Uterus (tissue), 4 donors: ENCODE results near the gene PLSCR4. TPM values are rescaled to one million over a fixed set of nuclear protein-coding genes. Genes with fewer than 3 reads are reported as not detected.

Experiments
- DNase-seq, 2 donors: peaks; one replicate each; pipeline ENCODE4 v3.0.0-alpha.2; 2019 to 2020
- H3K27ac ChIP-seq, 2 donors: fragments of 200-600 bp; sonication (generic); 1 replicate in 1 of 2; 2 replicates in 1 of 2; pipeline ENCODE4 v1.5.1; 2016 to 2018
- H3K27me3 ChIP-seq, 2 donors: fragments of 200-600 bp; sonication (generic); one replicate each; pipeline ENCODE4 v1.5.1; 2018 to 2019; ENCODE audit warnings: control low read depth in 1 of 2
- H3K36me3 ChIP-seq, 2 donors: fragments of 200-600 bp; sonication (generic); one replicate each; pipeline ENCODE4 v1.5.1; 2019; ENCODE audit warnings: control low read depth in 1 of 2
- H3K4me1 ChIP-seq, 2 donors: fragments of 200-600 bp; sonication (generic); one replicate each; pipeline ENCODE4 v1.5.1; 2018 to 2019; ENCODE audit warnings: control low read depth in 1 of 2
- H3K4me3 ChIP-seq, 2 donors: fragments of 200-600 bp; sonication (generic); 1 replicate in 1 of 2; 2 replicates in 1 of 2; pipeline ENCODE4 v1.5.1; 2018 to 2019; ENCODE audit warnings: mild to moderate bottlenecking in 1 of 2
- H3K9me3 ChIP-seq, 2 donors: fragments of 200-600 bp; sonication (generic); one replicate each; pipeline ENCODE4 v1.5.1; 2019; ENCODE audit warnings: control low read depth in 1 of 2
- POLR2A ChIP-seq, 2 donors: fragments of 450-650 bp; IDR thresholded peaks; one replicate each; pipeline ENCODE4 v1.6.1; 2016; ENCODE audit warnings: antibody characterized with exemption in 2 of 2, mild to moderate bottlenecking in 1 of 2, moderate library complexity in 1 of 2
- intact Hi-C: fragments of 100-400 bp; cut with DNase I; formaldehyde crosslinking; loops from one replicate; pipeline ENCODE4 v1.15.1; 2023; ENCODE audit warnings: low total_unique reads
- total RNA-seq, 4 donors: library from RNA; depleted of rRNA in 3 of 4; stranded (reverse); fragments of >200 nt in 3 of 4; gene quantifications; one replicate each; pipeline versions ENCODE4 v1.1.0 to v1.2.4, GENCODE V29; 2014 to 2023
- TF ChIP-seq, protein P1 (sequence below), 4 experiments: fragments of 200-600 bp in 2 of 4; fragments of 450-650 bp in 2 of 4; sonication (generic) in 2 of 4; IDR thresholded peaks; one replicate each; pipeline ENCODE4 v1.5.1; 2016 to 2019; ENCODE audit warnings: antibody characterized with exemption in 4 of 4, mild to moderate bottlenecking in 2 of 4, moderate library complexity in 1 of 4
- donor health status: DM: yes; HTN: yes; CAD: no.

The PLSCR4 gene
- total RNA-seq, 4 donors from 2014 or later: 45.9 to 107 (median 67.8) TPM

GRCh38 chr3:146165877-146166276 lies 85.0 kb downstream of the PLSCR4 start:
- intact Hi-C loops: no loop called here
- Histone ChIP-seq H3K27ac (peak overlapping the region; percentile 65 to 69), H3K9me3 (no peaks in the 10 kb centered on the region), H3K27me3 (no peaks in the 10 kb centered on the region), H3K4me1 (peaks cover 0 to 5% of the 10 kb centered on the region in 2 donors), H3K4me3 (no peak overlapping the region), H3K36me3 (no peaks in the 10 kb centered on the region)
- TF ChIP-seq, protein P1, sequence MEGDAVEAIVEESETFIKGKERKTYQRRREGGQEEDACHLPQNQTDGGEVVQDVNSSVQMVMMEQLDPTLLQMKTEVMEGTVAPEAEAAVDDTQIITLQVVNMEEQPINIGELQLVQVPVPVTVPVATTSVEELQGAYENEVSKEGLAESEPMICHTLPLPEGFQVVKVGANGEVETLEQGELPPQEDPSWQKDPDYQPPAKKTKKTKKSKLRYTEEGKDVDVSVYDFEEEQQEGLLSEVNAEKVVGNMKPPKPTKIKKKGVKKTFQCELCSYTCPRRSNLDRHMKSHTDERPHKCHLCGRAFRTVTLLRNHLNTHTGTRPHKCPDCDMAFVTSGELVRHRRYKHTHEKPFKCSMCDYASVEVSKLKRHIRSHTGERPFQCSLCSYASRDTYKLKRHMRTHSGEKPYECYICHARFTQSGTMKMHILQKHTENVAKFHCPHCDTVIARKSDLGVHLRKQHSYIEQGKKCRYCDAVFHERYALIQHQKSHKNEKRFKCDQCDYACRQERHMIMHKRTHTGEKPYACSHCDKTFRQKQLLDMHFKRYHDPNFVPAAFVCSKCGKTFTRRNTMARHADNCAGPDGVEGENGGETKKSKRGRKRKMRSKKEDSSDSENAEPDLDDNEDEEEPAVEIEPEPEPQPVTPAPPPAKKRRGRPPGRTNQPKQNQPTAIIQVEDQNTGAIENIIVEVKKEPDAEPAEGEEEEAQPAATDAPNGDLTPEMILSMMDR (IDR thresholded peaks at IDR 0.05): no peak
- no peak for TF ChIP-seq POLR2A (IDR thresholded peaks at IDR 0.05)
- no peak for DNase-seq

- TF ChIP-seq, protein P1 (IDR thresholded peaks at IDR 0.05): no peak
- no peak for TF ChIP-seq POLR2A (IDR thresholded peaks at IDR 0.05)
- Histone ChIP-seq H3K36me3 (no peaks in the 10 kb centered on the region), H3K4me3 (no peak overlapping the region), H3K9me3 (no peaks in the 10 kb centered on the region), H3K27ac (peak overlapping the region; percentile 65 to 69), H3K4me1 (peaks cover 0 to 5% of the 10 kb centered on the region in 2 donors), H3K27me3 (no peaks in the 10 kb centered on the region)
- intact Hi-C loops: no loop called here
- no peak for DNase-seq
Observed at GRCh38 chr3:146164971-146165769, 85.7 kb downstream of the PLSCR4 start.

DNA sequence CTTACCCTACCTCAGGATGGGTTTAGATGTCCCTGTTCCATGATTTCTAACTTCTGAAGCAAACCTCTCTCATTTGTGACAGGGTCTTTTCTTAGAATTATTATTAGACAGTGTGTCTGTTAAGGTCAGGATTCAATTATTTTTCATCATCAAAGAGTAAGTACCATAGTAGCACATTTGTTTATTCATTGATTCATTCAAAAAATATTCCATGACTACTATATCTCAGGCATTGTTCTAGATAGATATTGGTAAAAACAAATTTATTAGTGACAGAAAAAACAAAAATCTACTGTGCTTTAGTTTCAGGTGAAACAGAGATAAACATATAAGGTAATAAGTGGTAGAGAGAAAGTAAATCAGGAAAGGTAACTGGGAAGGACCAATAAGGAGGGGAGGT lies 86.4 kb downstream of the PLSCR4 start:
- peak overlapping the region; percentile 65 to 69 for H3K27ac ChIP-seq
- H3K4me1 ChIP-seq: peaks cover 0 to 5% of the 10 kb centered on the region in 2 donors
- H3K27me3 ChIP-seq: no peaks in the 10 kb centered on the region
- intact Hi-C loops: no loop called here
- no peak for DNase-seq
- H3K36me3 ChIP-seq: no peaks in the 10 kb centered on the region
- no peaks in the 10 kb centered on the region for H3K9me3 ChIP-seq
- H3K4me3 ChIP-seq: no peak overlapping the region
- TF ChIP-seq, protein P1 (IDR thresholded peaks at IDR 0.05): no peak
- no peak for TF ChIP-seq POLR2A (IDR thresholded peaks at IDR 0.05)

GRCh38 chr3:146164071-146164470 lies 86.8 kb downstream of the PLSCR4 start:
- H3K36me3 ChIP-seq: no peaks in the 10 kb centered on the region
- H3K4me1 ChIP-seq: peaks cover 0 to 5% of the 10 kb centered on the region in 2 donors
- intact Hi-C loops: no loop called here
- no peaks in the 10 kb centered on the region for H3K27me3 ChIP-seq
- no peak overlapping the region for H3K4me3 ChIP-seq
- peak overlapping the region in 1 of 2 donors; percentile 13 for H3K27ac ChIP-seq
- H3K9me3 ChIP-seq: no peaks in the 10 kb centered on the region
- no peak for DNase-seq
- TF ChIP-seq, protein P1 (IDR thresholded peaks at IDR 0.05): no peak
- TF ChIP-seq POLR2A (IDR thresholded peaks at IDR 0.05): no peak

DNA sequence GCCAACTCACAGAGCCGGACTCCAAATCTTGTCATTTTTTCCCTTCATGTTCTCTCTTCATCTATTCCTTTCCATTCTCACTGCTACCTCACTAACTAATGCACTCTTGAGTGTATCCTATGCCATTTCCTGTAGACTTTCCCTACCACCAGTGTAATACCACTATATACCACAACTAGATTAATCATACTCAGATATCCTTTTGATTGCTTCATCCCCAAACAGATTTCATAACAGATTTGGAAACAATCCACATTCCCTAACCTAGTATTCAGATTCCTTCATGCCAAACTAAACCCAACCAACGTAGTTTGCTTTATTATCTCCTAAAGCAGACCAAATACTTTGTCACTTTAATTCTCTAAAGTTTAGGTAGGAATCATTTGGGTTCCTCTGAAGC lies 87.3 kb downstream of the PLSCR4 start:
- Histone ChIP-seq H3K4me1 (peaks cover 0 to 5% of the 10 kb centered on the region in 2 donors), H3K4me3 (no peak overlapping the region), H3K27ac (peak overlapping the region in 1 of 2 donors; percentile 97), H3K9me3 (no peaks in the 10 kb centered on the region), H3K27me3 (no peaks in the 10 kb centered on the region), H3K36me3 (no peaks in the 10 kb centered on the region)
- TF ChIP-seq, protein P1 (IDR thresholded peaks at IDR 0.05): no peak
- no peak for TF ChIP-seq POLR2A (IDR thresholded peaks at IDR 0.05)
- intact Hi-C loops: no loop called here
- DNase-seq: no peak
